Umbilical cord (tissue), 2 donors: ENCODE data around the gene RNF220. TPM values are rescaled to one million over a fixed set of nuclear protein-coding genes. Genes with fewer than 3 reads are reported as not detected.

Experiments
- DNase-seq: peaks from one replicate; pipeline ENCODE4 v3.0.0-alpha.2; 2015; ENCODE audit warnings: low spot score
- total RNA-seq: library from RNA; depleted of rRNA; stranded (reverse); fragments of >200 nt; gene quantifications from one replicate; pipeline ENCODE4 v1.2.3, GENCODE V29; 2014; ENCODE audit warnings: low replicate concordance; ENCODE audit not compliant: insufficient read depth

Gene RNF220
- total RNA-seq, 1 donor from 2014 or later, result 95.3 TPM

DNA sequence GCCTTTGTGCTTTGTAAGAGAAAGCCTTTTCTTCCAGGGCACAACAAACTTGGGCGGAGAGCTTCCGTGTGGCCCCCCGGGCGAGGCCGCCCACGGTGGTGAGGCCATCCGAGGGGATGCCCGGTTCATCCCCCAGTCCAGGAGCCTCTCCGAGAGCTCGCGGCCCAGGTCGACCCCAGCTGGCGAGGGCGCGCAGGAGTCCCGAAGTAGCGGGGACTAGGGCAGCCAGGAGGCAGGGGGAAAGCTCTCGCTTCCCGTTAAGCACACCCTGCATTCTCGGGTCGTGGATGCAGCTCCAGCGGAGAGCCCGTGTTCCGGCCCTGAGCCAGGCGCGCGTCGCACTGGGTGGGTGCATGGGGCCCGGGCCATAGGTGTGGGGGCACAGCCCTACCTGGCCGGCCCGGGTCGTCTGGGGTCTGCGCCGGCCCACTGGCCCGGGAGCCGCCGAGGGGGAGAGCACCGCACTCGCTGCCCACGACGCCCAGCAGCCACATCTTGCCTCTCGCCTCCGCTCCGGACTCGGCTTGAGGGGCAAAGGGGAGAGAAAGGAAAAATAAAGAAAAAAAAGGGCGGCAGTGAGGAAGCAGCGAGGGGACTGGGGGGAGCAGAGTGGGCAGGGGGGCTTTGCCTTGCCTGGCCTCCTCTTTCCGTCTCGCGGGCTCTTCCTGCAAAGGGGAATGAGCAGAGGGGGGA is 1.8 kb downstream of the RNF220 start:
- no peak for DNase-seq

DNA sequence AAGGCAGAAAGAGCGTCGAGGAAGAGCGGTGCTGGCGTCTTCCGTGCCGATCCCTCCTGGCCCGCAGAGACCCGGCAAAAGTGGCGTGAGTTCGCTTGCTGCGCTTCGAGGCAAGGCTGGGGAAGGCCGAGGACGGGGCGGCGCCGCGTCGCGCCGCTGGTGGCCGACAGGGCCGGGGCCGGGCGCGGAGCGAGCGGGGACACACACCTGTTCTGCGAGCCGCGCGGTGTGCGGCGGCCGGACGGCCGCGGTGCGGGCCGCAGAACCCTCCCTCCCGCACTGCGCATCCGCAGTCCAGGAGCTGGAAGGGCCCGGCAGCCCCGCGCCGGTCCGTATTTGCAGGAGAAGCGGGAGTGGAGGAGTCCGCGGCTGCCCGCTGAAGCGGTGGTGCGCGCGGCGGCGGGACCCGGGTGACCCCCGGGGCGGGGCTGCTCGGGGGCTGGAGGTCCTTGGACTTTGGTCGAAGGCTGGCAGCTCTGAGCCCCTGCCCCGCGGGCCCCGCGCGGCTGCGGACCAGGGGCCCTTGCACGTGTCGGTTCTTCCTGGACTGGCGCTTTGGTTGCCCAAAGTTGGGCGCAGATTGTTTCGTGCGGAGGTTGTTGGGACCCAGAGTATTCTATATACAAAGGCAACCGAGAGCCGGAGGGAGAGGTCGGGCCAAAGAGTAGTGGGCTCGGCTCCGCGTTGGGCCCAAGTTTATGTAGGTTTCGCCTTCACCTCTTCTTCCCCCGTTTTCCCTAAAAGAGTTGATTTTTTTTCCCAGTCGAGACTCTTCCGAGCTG is 2.6 kb downstream of the RNF220 start:
- no peak for DNase-seq

DNA sequence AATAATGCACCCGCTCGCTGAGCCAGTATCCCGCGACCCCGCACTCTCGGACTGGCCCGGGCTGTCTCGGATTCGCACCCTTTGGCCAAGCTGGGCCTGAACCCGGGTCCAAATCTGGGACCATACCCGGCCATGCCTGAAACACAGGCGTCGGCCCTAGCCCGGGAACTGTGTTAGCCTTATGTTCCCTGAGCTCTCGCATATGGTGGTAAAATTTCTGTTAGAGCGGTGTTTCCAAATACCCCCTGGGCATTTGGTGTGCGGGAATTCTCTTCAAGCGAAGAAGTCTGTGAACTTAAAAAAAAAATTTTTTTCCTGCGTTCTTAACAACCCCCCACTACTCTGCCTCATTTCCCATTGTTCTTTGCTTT is 3.1 kb downstream of the RNF220 start:
- no peak for DNase-seq

DNA sequence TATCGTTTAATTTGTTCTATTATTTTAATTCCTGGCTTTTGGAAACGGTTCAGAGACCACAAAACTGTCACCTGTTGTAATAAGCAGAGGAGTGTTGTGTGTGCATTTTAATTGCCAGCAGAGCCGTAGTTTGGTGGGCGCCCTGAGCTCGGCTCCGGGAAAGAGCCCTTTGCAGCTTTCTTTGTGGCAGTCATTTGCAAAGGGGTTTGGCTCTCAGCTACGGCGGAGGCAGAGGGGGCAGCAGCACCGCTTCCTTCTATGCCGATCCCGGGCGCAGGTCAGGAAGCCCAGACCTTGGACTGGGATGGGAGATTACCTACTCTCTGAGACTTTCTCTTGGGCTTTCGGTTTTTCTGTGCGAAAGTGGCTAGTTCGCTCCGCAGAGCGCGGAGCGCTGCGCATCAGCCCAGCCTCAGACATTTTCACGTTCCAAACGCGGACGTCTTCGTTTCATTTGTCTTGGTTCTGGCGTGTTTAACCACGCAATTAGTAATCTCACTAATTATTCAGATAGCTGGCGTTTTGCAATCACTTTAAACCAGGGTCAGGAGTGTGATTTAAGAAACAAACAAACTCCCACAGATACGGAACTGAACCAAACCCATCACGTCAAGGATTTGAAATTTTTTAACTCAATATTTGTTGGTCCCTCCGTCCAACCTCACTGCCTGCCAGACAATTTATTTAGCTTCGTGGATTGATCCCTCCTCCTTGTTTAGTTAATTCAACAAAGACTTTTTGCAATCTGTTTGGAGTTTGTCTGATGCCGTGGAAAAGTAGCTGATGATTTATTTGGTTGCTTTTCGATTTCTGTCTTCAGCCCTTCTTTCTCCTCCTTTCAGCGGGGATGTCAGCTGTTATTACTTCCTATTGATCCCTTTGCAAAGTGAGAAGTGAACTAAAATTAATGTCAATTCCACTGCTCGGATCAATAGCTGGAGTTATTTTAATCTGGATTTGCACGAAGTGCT is 3.9 kb downstream of the RNF220 start:
- DNase-seq, result no peak

DNA sequence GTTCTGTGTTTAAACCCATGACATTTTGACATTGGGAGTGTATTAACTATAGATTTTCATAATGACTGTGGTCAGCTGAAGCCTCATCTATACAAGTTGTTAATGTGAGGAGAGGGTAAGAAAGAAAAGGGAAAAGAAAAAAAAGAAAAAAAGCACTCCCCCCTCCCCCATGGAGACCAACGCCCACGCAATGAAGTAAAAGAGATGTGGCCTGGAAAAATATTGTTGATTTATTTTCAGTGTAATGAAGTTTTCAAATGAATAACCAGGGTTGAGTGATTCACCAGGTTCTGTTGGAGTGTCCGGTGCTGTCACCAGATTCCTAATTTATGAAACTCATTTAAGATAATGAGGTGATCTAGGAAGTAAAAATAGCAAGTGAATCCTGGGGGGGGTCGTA is 4.7 kb downstream of the RNF220 start:
- no peak for DNase-seq

DNA sequence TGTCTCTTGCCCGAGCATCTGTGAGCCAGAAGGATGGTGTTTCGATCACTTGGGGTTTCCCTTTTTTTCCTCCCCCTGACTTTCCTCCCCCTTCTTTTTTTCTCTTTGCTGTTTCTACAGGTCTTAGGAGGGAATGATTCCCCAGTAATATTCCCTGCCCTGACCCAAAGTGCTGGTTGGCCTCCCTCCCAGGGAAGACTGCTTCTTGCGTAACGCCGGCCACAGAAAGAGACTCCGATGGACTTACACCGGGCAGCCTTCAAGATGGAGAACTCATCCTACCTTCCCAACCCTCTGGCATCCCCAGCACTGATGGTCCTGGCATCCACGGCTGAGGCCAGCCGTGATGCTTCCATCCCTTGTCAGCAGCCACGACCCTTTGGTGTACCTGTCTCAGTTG is 6.8 kb downstream of the RNF220 start:
- no peak for DNase-seq

DNA sequence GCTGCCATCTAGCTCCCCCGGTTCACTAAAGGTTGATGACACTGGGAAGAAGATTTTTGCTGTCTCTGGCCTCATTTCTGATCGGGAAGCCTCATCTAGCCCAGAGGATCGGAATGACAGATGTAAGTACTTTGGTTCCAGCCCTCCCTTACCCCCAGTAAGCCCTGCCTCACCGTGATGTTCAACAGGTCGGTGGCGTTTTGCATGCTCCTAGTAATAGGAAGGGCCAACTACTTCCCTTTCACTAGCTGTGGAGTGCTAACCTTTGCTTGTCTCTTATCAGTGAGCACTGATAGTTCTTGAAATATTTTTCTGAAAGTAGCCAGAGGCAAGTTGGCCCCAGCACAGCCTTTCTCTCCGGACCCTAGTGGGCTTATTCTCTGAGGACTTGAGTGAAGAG is 7.5 kb downstream of the RNF220 start:
- no peak for DNase-seq

DNA sequence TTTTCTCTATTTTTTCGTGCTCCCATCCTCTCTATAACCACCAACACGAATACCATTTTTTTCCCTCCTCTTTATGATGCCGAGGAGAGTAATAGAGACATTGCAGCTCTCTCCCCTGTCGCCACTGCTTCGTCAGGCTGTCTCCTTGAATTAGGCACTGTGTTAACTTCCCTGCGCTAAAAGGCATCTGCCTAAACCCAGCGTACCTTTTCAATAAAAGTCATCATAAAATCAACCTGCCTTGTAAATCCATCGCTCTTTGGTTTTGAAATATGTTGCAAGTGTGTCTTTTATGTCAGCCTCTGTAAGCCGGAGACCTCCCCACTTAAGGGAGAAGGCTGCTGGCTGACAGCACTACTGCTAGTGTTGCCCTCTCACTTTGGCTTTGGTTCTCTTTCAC is 8.7 kb downstream of the RNF220 start:
- DNase-seq, result no peak

- DNase-seq, result no peak
Observed at GRCh38 chr1:44415013-44415412, 10.0 kb downstream of the RNF220 start.

GRCh38 chr1:44416408-44416807 is 11.4 kb downstream of the RNF220 start:
- DNase-seq, result no peak

GRCh38 chr1:44417351-44418021 is 12.4 kb downstream of the RNF220 start:
- DNase-seq, result peak; percentile 23

DNA sequence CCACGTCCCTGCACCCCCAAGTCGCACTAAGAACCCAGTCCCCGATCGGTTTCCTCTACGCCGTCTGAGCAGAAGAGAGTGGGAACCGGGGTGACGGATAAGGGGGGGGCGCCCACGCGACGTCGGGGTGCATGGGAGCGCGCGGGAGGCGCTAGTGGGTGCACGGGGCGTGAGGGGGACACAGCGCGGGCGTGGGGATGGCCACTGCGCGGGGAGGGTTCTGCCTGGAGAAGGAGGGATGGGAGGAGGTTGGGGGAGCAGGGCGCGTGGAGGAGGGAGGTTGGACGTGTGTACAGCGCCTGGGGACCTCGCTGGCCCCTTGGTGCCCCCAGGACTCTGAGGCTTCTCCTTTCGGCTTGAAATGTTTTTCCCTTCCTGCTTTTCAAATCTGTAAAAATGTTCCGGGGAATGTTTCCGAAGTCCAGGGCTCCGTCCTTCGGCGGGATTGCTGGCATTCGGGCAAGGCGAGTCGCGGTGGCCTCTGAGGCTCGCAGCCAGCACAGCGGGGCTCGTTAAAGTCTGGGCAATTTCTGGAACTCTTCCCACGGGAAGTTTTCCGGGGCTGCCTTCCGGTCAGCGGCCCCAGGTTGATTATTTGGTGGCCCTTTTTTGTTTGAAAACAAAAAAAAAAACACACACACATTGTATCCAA is 13.1 kb downstream of the RNF220 start:
- DNase-seq, result peak; percentile 21

GRCh38 chr1:44419901-44420300 is 14.8 kb downstream of the RNF220 start:
- no peak for DNase-seq

DNA sequence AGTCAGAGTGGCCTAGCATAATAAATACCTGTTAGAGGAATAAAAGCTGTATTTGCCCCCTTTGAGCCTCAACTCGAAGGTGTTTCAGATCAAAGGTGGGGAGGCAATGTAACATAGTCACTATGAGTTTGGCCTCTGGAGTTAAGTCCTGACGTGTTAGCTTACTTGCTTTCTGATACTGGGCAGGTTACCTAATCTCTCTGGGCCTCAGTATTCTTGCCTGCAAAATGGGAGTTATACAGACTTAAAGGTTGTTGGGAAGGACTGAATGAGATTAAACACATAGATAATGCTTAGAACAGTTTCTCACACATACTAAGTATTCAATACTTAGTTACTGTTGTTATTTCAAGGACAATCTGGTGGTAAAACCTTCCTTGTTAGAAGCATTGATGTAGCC is 15.5 kb downstream of the RNF220 start:
- no peak for DNase-seq

DNA sequence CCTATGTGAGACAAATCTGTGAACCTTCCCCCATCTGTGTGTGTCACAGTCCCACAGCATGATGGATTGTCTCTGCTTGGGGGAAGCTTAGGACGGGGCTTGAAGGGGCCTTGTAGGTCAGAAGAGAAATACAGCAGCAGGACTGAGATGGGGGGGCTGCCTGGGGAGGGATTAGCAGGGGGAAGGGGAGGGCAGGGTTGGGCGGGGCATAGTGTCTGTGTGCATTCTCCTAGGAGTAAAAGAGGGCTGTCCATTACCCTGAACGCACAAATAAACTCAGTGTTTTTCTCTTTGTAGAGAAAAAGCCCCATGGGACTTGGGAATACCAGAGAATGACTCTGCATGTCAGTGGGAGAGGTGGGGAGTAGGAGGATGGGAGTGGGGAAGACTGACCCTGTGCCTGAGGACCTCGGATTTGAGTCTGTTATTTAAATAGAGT is 16.4 kb downstream of the RNF220 start:
- no peak for DNase-seq

GRCh38 chr1:44422161-44422560 is 17.1 kb downstream of the RNF220 start:
- no peak for DNase-seq

DNA sequence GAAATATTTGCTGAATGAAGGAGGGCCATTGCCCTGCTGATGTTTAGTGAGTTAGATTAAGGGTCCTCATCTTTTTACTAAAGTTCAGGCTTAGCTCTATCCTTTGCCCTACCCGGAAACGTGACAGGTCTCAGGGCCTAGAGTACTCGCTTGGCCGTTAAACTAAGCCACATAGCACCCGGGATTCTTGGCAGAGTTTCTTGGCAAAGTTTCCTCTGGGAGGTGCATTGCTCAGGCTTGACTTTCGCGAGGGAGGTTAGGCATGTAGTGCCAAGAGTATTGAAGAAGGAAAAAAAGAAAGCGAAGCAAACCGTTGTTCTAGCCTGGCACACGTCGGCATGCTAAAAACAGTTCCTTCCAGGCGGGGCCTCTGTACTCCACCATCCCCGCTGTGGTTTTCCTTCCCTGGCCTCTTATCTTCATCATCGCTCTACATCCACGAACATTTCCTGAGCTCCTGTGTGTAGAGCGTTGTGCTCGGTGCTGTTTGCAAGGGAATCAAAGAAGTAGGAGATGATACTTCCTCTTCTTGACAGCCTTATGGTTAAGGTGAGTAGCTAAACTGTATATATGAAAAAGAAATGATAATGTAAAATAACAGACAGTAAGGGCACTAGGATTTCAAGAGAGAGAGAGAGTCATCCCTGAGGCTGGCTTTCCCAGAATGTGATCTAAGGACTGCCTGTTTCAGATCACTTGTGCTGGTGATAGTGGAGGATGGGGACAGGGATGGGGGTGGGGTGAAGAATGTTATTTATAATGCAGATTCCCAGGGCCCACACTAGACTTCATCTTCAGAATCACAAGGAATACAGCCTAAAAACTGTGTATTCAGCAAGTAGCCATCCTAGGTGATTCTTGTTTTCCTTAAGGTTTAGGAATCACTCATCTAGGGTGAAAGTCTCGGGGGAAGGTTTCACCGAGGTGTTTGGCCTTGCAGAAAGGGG is 18.8 kb downstream of the RNF220 start:
- DNase-seq, result peak; percentile 72

DNA sequence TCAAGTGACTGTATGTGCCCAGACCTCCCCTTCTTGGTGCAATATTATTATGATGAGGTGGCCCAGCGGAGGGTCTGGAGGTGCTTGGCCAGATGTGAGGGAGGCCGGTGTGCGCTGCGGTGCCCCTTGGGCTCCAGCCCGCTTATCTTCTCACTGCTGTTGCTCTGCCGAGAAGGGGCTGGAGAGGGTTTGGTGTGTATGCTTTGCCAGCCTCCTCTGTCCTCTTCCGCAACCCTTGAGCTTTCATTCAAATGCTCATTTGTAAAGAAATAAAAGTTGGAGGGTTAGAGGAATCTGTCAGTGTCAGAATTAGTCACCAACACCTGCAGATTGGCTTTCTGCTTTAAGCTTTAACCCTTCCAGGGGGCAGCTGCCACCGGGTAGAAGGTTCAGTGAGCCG is 19.7 kb downstream of the RNF220 start:
- no peak for DNase-seq

GRCh38 chr1:44425341-44426082 is 20.5 kb downstream of the RNF220 start:
- no peak for DNase-seq
